GM18861 (cell line): ENCODE measurements around the gene POLR3E.

Experiments used
- ATAC-seq: cut with Tn5 transposase; IDR thresholded peaks from one replicate; pipeline ENCODE4 v1.9.1; 2021; ENCODE audit not compliant: unreplicated experiment

Gene POLR3E

DNA sequence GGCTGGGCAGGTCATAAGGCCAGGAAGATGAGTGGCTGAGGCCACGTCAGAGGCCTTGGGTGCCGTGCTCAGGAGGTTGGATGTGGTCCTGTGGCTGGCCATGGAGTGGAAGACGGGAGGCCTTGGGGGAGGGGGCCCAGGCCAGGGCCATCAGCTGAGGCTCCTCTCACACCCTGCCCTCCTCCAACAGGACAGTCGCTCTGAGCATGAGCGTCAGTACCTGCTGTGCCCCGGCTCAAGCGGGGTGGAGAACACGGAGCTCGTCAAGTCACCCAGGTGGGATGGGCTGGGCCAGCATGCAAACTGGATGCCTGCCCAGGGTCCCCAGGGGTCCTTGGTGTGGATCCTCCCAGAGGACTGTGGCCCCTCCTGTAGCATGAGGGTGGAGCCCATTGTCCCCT lies 19.2 kb downstream of the POLR3E start:
- ATAC-seq = no peak

DNA sequence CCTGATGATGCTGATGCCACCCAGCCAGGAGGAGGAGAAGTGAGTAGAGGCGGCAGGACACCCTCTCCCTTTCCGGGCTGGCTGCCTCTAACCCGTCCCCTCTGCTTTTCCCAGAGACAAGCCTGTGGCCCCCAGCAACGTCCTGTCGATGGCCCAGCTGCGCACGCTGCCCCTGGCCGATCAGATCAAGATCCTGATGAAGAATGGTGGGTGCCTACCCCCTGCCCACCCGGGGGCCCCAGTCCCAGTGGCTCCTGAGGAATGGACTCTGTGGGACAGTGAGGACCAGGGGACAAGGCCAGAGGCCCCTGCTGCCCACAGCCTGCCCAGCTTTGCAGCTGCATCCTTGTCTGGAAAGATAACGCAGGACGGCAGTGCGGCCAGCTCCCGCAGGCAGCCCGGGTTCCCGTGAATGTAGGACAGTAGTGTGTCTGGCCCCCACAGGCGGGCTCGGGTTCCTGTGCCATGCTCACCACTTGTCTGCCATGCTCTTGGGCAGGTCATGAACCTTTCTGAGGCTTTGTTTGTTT lies 19.9 kb downstream of the POLR3E start:
- ATAC-seq = no peak

DNA sequence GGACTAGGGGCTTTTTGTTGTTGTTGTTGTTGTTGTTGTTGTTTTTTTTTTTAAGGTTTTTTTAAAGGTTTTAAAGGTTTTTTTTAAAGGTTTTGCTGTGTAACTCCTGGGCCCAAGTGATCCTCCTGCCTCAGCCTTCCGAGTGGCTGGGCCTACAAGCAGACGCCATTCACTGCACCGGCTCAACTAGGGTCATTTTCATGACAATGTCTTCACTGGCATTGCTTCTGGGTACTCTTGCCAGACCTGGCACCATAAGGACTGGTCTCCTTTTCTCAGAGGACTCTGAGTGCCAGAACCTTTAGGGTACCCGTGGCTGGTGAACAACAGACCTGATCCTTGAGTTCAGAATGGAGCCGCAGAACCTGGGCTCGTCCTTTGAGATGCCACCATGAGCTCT lies 20.4 kb downstream of the POLR3E start:
- no peak for ATAC-seq

DNA sequence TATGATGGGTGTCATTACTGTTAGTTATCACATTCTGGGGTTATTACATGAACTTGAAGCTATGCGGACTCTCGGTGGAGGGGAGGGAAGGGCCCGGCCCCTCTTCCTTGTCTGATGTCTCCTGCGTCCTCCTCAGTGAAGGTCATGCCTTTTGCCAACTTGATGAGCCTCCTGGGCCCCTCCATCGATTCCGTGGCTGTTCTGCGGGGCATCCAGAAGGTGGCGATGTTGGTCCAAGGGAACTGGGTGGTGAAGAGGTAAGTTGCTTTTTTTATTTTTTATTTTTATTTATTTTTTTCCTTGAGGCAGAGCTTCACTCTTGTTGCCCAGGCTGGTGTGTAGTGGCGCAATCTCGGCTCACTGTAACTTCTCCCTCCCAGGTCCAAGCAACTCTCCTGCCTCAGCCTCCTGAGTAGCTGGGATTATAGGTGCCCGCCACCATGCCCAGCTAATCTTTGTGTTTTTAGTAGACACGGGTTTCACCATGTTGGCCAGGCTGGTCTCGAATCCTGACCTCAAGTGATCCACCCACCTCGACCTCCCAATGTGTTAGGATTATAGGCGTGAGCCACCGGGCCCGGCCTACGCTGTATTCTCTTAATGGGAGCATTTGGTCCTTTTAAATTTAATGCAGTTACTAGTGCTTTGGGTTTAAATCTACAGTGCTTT lies 21.6 kb downstream of the POLR3E start:
- no peak for ATAC-seq

DNA sequence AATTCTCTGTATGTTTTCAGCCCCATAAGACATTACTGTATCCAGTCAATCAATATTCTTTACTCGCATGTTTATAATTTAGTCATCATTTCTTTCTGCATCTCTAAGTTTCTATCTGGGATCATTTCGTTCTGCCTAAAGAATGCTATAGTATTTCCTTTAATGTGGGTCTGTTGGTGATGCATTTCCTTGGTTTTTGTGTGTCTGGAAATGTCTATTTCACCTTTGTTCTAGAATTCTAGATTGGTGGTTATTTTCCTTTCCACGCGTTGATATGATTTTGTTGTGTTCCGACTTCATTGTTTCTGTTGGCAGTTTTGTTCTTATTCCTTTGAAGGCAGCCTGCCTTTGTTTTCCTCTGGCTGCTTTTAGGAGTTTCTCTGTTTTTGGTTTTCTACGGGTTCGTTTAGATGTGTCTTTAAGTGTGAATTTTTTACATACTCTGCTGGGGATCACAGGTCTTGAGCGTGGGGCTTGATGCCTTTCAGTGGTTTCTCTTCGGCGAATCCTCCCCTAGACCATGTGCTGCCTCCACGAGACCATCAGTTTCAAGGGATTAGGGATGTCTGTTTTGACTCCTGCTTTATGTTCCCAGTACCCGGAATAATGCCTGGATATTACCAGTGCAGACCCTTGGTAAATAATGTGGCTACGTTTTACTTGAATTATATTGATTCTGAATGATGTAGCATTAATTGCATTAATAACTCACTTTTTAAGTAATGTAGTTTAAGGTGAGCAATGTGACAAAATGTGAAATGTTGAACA lies 23.5 kb downstream of the POLR3E start:
- ATAC-seq = no peak

DNA sequence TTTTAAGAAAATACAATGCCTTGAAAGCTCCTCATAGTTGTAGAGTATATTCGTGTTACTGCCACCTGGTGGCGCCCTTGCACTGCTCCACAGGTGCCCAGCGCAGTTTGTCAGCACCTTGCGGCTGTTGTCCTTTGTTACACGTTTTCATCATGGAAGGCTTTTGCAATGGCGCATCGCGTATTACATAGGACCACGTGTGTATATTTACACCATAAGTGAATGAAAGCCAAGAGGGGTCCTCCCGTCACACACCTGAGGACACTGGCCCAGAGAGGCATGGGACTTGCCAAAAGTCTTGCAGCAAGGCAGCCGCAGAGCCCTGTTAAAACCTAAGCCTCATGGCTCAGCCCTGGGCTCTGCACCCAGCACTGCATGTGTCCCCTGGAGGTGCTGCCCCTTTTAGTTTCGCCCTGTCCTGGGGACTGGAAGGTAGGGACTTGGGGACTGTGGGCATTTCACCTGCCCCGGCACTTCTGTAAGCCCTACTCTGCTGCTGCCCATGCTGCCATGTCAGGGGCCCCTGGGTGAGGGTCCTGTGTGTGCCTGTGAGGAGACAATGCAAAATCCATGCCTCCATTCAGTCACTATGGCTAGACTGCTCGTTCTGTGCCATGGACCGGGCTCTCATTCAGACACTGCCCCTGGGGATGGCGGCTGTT lies 24.3 kb downstream of the POLR3E start:
- no peak for ATAC-seq

DNA sequence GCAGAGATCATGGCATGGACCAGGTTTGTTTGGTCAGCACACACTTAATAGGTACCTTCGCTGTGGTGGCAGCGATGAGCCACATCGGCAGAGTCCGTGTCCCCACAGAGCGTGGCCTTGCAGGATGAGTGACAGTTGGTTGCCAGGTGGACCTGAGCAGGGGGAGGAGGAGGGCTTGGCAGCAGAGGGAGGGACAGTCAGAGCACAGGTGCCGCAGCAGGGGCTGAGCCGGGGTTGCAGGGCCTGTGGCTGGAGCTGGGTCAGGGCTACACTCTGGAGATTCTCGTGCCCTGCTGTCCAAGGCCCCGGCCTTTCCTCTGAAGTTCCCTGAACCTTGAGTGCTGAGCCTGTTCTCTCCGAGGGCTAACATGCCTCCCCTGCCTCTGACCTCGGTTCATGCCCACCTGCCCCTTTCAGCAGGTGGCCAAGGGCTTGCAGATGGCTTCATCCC lies 24.8 kb downstream of the POLR3E start:
- ATAC-seq = no peak

DNA sequence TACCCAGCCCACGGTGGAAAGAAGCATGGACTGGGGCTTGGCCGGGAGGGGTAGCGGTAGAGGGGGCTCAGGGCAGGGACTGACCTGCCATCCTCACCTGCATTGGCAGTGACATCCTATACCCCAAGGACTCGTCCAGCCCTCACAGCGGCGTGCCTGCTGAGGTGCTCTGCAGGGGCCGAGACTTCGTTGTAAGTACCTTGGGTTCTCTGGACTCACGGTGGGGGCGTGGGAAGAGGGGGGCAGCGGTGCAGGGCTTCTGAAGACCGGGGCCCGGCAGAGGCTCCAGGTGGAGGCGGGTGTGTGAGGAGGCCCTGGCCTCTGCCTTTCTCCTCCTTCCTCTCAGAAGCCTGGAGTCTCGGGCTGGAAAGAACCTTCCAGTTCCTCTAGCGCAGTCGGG lies 25.5 kb downstream of the POLR3E start:
- no peak for ATAC-seq

DNA sequence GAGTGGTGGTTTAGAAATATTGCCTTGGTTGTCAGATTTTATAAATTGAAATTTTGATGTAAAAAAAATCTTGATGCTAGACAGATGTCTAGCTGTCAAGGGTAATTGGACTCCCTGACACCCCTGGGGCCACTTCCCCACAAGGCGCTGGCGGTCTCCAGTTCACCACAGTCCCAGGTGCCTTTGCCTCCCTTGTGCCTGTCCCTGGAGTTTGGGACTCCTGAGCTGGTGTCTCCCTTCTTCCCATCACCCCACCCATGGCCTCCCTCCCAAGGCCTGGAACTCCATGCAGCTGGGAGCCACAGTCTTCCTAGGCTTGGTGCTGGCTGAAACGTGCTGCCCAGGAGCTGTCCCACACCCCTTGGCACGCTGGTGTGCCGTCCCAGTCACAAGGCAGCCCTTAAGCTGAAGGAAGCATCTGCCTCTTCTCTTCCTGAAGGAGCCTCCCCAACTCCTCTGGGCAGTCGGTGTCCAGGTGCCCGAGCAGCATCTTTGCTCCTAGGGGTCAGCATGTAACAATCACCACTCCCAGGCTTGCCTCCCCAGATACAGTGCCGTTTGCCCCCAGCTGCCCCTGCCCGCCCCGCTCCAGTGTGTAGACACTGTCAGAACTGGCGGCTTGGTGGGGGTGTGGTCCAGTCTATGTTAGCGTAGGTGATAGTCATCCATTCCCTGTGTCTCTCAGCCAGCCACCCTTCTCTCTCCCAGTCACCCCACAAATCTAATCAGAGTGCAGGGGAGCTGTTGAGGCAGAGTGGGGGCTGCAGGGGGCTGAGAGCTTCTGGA lies 26.2 kb downstream of the POLR3E start:
- no peak for ATAC-seq

DNA sequence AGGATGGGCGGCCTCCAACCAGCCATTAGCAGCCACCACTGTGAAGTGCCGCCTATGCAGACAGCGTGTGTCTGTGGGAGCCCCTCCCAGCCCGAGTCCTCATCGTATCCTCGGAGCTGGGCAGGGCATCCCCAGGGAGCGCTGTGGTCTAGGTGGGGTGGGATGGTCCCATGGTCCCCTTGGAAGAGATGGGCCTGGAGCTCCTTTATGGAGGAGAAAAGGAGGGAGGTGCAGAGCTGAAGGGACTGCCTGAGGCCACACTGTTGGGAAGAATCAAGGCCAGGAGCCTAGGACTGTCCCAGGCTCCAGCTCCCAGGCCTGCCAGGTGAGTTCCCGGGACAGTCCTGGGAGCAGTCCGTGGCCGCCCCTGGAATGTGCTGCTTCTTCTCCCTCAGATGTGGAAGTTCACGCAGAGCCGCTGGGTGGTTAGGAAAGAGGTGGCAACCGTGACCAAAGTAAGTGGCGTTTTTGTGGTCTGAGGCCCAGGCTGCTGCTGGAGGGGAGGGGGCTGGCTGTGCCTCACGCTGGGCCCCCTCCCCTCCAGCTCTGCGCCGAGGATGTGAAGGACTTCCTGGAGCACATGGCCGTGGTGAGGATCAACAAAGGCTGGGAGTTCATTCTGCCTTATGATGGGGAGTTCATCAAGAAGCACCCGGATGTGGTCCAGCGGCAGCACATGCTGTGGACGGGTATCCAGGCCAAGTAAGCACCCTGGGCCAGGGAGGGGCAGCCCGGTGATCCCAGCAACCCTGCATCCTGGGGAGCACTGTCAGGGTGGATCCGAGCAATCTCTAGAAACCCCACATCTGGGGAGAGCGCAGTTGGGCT lies 27.0 kb downstream of the POLR3E start:
- no peak for ATAC-seq

DNA sequence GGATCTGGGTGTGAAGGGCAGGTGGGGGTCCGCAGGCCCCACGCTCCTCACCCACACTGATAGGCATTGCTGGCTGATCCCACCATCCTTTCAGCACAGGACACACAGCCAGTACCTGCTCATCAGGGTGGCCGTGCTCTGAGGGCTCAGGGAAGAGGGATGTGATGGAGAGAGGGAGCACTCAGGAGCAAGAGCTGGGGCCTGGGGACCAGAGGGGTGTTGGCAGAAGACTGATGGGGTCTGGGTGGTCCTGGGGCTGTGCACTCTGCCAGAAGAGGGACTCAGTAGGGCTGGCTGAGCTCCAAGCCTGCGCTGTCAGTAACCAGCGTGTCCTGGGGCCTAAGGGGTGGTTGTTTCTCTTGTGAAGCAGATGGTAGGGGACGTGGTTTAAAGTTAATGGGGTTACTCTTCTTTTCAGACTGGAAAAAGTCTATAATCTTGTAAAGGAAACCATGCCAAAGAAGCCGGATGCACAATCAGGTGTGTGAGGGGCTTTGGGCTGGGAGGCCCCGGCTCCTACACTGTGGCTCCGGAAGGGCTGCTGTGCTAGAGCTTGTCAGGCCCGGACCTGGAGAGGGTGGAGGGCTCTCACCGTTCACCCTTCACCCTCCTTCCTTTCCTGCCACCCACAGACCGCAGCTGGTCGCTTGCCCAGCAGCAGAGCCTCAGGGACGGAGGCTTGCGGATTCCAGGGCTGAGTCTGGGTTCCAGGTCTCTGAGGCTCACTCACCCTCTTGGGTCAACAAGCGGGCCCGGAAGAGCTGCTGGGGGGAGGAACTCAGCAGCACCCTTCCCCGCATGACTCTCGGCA lies 27.8 kb downstream of the POLR3E start:
- no peak for ATAC-seq

DNA sequence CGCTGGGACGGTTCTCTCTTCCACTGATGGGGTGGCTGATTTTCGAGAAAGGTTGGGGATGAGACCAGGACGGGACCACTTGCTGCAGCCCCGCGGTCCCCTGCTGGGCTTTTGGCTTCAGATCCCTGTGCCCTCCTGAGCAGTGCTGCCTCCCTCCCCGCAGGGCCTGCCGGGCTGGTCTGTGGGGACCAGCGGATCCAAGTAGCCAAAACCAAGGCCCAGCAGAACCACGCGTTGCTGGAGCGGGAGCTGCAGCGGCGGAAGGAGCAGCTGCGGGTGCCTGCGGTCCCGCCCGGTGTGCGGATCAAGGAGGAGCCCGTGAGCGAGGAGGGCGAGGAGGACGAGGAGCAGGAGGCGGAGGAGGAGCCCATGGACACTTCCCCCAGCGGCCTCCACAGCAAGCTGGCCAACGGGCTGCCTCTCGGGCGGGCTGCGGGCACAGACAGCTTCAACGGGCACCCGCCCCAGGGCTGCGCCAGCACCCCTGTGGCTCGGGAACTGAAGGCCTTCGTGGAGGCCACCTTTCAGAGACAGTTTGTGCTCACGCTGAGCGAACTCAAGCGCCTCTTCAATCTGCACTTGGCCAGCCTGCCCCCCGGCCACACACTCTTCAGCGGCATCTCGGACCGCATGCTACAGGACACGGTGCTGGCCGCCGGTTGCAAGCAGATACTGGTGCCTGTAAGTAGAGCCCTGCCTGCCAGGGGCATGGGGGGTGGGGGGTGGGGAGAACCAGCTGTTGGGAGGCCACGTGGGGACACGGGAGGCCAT lies 28.6 kb downstream of the POLR3E start:
- no peak for ATAC-seq

DNA sequence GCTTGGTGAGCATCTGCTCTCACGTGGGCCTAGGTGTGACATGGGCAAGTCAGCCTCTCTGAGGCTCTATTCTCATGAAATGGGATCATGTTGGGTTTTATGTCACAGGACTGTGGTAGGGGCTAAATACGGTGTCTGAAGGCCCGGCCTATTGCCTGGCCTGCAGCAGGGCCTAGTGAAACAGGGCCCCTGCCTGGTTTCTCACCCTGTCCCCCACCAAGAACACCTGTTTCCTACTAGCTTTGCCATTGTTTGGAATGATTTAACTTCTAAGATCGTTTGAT lies 29.1 kb downstream of the POLR3E start:
- ATAC-seq = no peak

DNA sequence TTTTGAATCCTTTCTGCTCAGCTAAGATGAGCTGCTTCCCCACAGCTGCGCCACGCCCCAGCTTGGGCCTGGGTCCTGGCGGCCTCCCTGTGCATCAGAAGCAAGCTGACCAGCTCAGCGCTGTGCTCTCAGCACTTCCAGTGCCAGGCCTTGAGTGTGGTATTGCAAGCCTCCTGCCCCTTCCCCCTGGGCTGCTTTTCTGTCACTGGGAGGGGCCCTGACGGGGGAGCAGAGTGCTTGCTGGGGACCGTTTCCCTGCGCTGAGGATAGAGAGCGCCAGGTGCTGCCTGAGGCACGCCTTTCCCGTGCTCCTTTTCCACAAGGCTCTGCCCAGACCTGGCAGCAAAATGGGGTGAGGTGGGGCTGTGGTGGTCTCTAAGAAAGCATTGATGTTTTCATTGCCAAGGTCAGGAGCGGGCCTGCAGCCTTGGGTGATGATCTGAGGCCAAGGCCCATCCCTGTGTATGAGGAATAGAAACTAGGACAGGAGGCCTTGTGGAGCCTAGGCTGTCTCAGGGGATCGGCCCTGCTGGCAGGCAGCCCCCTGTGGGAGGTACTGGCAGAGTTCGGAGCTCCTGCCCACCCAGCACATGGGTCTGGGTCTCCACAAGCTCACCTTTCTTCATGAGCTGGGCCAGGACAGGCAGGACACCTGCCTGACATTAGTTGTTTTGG lies 29.7 kb downstream of the POLR3E start:
- ATAC-seq = no peak

DNA sequence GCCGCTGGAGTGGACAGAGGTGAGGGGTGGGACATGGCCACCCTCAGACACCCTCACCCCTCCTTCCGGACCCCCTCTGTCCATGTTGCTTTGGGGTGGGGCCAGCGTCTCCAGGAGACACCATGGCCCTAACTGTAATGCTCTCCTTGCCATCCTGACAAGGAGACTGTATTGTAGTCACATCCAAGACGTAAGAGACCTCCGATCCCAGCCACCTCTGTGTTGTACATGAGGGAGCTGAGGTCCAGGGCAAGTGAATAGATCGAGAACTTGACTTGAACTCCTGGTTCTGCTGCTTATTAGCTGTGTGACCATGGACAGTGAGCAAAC lies 30.2 kb downstream of the POLR3E start:
- ATAC-seq = no peak

DNA sequence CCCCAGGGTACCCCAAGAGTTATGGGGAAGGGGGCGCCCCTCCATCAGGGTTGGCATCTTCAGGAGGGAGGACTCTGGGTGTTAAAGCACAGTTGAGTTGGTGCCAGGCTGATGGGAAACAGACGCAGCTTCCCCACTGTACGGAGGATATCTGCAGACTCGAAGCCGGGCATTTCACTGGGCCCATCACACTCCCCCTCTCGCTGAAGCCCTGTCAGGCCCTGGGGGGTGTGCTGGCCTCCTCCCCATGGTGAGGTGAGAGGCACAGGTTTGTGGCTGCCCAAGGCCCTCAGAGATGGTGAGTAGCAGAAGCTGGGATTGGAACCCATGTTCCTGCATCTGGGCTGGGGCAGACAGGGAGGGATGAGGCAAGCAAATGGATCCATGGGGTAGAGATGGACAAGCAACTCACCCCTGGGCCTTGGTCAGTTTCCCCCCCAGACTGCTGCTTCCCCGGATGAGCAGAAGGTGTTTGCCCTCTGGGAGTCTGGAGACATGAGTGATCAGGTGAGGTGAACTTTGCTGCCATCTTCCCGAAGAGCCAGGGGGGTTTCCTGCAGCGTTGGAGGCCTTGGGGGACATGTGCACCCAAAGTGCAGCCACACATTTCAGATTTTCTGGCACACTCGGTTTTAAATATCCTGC lies 31.0 kb downstream of the POLR3E start:
- no peak for ATAC-seq

DNA sequence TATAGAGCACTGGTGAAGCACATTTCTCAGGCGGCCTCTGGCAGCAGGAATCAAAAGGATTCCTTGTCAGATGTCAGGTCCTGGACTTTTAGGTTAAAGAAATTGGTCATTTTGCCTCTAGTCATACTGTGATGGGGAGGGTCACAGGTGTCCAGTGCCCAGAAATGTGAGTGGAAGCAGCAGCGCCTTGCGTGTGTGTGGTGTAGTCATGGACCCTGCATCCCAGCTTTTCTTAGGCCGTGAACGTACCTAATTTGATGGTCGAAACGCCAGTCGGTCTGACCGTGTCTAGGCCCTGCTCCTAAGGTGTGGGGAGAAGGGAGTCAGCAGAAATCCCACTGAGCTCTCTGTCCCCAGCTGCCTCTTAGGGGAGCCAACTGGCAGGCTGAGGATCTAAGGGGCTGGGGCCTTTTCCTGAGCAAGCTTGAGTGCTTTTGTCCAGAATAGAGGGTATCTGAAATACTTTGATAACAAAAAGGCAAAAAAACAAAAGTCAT lies 32.0 kb downstream of the POLR3E start:
- ATAC-seq = no peak

DNA sequence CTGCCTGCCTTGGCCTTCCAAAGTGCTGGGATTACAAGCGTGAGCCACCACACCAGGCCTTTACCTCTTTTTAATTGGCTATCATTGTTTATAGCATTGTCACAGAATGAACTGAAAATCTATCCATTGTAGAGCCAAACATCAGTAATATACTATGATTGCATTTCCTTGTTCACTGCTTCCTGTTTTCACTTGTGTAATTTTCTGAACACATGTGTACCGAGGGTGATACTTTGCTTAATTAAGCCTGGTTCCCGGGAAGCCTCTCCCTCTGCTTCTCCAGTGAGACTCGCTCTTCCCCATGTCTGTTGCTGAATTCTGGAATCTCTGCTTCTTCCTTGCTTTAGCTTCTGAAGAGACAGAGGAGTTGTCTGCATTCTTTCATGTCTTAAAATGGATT lies 33.1 kb downstream of the POLR3E start:
- ATAC-seq = no peak
